ENCODE results near the gene CDS1. TPM values are rescaled to one million over a fixed set of nuclear protein-coding genes. Genes with fewer than 3 reads are reported as not detected.

CDS1 gene
- total RNA-seq, 4 donors from 2014 or later, result 0.81 to 3.3 (median 2.5) TPM

DNA sequence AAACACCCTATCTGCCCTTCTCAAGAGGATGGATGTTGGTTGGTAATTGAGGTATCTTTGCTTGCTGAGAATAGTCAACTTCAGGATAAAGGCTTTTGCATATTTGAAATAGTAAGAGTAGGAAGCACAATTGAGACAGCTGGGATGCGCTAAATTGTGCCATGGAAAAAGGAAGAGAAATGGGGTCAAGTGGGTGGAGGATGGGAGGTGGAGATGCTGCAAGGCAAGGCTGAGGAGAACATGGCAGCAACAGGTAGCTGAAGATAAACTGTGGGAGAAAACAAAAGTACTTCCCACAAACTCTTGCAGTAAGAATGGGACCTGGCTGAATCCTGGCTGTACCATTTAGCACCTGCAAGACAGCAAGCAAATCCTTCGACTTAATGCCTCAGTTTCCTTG, 13.9 kb upstream of the CDS1 start:
- WGBS, 2 donors (ENCODE audit: low coverage in 1 of 2), result 95 to 100% methylated on average over 2 of the region's 2 CpGs

DNA sequence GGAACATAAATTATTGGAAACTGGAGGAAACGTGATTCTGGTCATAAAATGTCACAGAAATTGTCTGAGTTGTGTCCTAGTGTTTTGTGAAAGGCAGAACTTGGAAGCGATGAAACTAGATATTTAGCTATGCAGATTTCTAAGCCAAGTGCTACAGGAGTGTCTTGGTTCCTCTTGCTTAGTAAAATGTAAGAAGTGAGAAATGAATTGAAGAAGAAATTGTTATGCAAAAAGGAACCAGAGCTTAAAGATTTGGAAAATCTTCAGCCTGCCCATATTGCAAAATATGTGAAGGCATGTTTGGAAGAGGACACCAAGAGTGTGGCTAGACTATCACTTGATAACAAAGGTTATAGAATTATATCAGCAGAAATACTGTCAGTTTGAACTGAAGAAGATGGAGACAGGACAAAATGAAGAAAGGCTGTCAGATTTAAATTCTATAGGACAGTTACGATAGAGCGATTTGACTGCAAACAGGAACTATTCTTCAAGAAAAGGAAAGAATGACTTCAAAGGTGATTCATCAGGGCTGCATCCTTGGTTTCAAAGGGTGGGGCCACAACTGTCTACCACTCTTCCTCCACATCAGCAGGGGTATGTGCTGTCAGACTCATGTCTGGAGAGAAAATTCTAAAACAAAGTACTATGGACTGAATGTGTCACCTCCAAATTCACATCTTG, 9.4 kb upstream of the CDS1 start:
- 78 to 89% methylated on average over 4 of the region's 4 CpGs for WGBS, 2 donors (ENCODE audit: low coverage in 1 of 2)
- Histone ChIP-seq H3K36me3 (no peaks in the 10 kb centered on the region), H3K4me3 (no peak overlapping the region), H3K4me1 (no peaks in the 10 kb centered on the region), H3K9me3 (no peaks in the 10 kb centered on the region), H3K27me3 (no peaks in the 10 kb centered on the region), H3K27ac (no peak overlapping the region)
- TF ChIP-seq POLR2A (IDR thresholded peaks at IDR 0.05) (no peak), EP300 (IDR thresholded peaks at IDR 0.05) (no peak), POLR2AphosphoS5 (IDR thresholded peaks at IDR 0.05) (no peak)
- TF ChIP-seq, protein P1, sequence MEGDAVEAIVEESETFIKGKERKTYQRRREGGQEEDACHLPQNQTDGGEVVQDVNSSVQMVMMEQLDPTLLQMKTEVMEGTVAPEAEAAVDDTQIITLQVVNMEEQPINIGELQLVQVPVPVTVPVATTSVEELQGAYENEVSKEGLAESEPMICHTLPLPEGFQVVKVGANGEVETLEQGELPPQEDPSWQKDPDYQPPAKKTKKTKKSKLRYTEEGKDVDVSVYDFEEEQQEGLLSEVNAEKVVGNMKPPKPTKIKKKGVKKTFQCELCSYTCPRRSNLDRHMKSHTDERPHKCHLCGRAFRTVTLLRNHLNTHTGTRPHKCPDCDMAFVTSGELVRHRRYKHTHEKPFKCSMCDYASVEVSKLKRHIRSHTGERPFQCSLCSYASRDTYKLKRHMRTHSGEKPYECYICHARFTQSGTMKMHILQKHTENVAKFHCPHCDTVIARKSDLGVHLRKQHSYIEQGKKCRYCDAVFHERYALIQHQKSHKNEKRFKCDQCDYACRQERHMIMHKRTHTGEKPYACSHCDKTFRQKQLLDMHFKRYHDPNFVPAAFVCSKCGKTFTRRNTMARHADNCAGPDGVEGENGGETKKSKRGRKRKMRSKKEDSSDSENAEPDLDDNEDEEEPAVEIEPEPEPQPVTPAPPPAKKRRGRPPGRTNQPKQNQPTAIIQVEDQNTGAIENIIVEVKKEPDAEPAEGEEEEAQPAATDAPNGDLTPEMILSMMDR (IDR thresholded peaks at IDR 0.05), result no peak
- ATAC-seq, result no peak

More for the DNA sequence above, 13.9 kb upstream of the CDS1 start:
- TF ChIP-seq EP300 (IDR thresholded peaks at IDR 0.05) (no peak), POLR2AphosphoS5 (IDR thresholded peaks at IDR 0.05) (no peak), POLR2A (IDR thresholded peaks at IDR 0.05) (no peak)
- TF ChIP-seq, protein P1 (IDR thresholded peaks at IDR 0.05), result no peak
- Histone ChIP-seq H3K27me3 (no peaks in the 10 kb centered on the region), H3K4me3 (no peak overlapping the region), H3K27ac (no peak overlapping the region), H3K36me3 (no peaks in the 10 kb centered on the region), H3K9me3 (no peaks in the 10 kb centered on the region), H3K4me1 (no peaks in the 10 kb centered on the region)
- no peak for ATAC-seq

DNA sequence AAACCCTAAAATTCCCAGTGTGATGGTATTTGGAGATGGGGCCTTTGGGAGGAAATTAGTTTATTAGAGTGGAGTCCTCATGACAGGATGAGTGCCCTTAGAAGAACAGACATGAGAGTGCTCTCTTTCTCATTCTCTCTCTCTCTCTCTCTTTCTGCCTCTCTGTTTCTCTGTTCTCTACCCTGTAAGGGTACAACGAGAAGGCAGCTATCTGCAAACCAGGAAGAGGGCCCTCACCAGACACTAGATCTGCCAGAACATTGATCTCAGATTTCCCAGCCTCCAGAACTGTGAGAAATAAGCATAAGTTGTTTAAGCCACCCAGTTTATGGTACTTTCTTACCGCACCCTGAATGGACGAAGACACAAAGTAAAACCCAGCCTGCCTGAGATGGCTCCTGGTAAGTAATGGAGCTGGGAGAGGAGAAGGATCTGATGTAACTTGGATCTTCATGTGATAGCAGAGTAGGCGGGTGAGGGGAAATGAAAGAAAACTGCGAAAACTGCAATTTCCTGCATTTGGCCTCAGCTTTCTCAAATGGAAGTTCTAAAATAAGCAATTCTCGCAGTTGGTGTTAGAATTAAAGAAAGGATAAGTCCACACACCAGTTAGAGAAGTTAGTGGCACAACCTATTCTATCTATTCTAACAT, 8.7 kb upstream of the CDS1 start:
- no peak for ATAC-seq
- 81 to 91% methylated on average over 6 of the region's 6 CpGs for WGBS, 2 donors (ENCODE audit: low coverage in 1 of 2)
- Histone ChIP-seq H3K36me3 (no peaks in the 10 kb centered on the region), H3K27me3 (no peaks in the 10 kb centered on the region), H3K9me3 (no peaks in the 10 kb centered on the region), H3K4me3 (no peak overlapping the region), H3K27ac (no peak overlapping the region), H3K4me1 (no peaks in the 10 kb centered on the region)
- TF ChIP-seq EP300 (IDR thresholded peaks at IDR 0.05) (no peak), POLR2A (IDR thresholded peaks at IDR 0.05) (no peak), POLR2AphosphoS5 (IDR thresholded peaks at IDR 0.05) (no peak)
- TF ChIP-seq, protein P1 (IDR thresholded peaks at IDR 0.05), result no peak

DNA sequence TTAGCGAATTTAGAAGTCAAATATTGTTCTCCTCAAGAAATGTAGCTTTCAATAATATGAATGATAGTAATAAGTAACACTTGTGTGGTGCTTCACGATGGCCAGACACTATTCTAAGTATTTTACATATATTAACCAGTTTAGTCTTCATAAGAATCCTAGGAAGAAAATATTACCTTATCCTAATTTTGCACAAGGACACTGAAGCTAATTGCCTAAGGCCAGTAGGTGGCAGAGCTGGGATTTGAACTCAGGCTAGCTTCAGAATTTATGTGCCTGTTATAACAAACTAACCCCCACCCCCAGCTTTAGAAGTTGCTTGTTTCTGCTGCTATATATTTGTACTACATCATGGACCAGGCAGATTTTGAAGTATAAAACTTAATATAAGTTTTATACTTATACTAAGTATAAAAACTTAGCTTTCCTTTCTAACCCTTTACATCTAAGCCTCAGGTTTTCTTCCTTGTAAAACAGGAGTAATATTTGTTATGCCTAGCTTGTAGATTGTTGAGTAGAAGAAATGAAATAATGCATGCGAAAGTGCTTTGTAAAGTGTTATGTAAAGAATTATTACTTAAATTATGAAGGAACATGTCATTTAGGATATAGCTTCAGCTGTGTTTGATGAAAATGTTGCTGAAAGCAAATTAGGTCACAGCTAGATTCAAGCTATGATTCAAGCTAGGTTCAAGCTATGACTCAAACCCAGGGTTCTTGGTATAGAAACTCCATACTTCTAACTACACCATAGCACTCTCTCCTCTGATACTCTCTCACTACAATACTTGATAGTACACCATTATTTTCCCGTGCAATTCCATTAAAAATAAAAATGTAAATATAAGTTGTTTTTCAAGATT, 4.2 kb upstream of the CDS1 start:
- no peak overlapping the region for H3K4me3 ChIP-seq
- H3K36me3 ChIP-seq, result no peaks in the 10 kb centered on the region
- H3K27me3 ChIP-seq, result no peaks in the 10 kb centered on the region
- H3K4me1 ChIP-seq, result peaks cover 0 to 14% (median 0%) of the 10 kb centered on the region in 3 donors
- ATAC-seq, result no peak
- 52 to 71% methylated on average over 4 of the region's 4 CpGs for WGBS, 2 donors (ENCODE audit: low coverage in 1 of 2)
- H3K9me3 ChIP-seq, result no peaks in the 10 kb centered on the region
- H3K27ac ChIP-seq, result no peak overlapping the region
- TF ChIP-seq, protein P1 (IDR thresholded peaks at IDR 0.05), result peak; percentile 36 to 62 (median 38)
- no peak for TF ChIP-seq EP300 (IDR thresholded peaks at IDR 0.05)
- no peak for TF ChIP-seq POLR2A (IDR thresholded peaks at IDR 0.05)
- no peak for TF ChIP-seq POLR2AphosphoS5 (IDR thresholded peaks at IDR 0.05)

All from gastroesophageal sphincter (tissue), 4 donors.